ENCODE measurements around the gene BTBD9.

DNA sequence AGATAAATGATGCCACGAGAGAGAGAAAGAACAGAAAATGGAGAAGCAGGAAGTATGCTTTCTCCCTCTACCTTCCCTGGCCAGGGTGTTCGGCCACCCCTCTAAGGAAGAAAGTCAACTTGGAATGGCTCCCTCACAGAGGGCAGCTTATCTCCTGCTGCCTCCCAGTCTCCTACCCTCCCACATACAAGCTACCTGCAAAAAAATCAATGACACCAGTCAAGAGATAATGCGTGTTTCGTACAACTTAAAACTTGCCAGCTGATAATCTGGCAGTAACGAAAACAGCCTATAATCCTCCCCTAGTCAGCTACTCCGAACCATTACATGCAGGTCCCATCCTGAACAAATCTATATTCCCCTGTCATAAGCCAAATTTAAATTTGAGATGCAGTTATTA lies 61.7 kb downstream of the BTBD9 start:
- TF ChIP-seq, protein P1, sequence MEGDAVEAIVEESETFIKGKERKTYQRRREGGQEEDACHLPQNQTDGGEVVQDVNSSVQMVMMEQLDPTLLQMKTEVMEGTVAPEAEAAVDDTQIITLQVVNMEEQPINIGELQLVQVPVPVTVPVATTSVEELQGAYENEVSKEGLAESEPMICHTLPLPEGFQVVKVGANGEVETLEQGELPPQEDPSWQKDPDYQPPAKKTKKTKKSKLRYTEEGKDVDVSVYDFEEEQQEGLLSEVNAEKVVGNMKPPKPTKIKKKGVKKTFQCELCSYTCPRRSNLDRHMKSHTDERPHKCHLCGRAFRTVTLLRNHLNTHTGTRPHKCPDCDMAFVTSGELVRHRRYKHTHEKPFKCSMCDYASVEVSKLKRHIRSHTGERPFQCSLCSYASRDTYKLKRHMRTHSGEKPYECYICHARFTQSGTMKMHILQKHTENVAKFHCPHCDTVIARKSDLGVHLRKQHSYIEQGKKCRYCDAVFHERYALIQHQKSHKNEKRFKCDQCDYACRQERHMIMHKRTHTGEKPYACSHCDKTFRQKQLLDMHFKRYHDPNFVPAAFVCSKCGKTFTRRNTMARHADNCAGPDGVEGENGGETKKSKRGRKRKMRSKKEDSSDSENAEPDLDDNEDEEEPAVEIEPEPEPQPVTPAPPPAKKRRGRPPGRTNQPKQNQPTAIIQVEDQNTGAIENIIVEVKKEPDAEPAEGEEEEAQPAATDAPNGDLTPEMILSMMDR (IDR thresholded peaks at IDR 0.05), result no peak
- no peak for TF ChIP-seq POLR2A (IDR thresholded peaks at IDR 0.05)
